NOMO-1 (cell line): ENCODE results near the gene TACC2.

Experiments used
- DNase-seq, 2 experiments: peaks; one replicate each; lab custom pipeline; 2025; ENCODE audit not compliant: unreplicated experiment in 2 of 2; lab: John Stamatoyannopoulos, UW

The TACC2 gene

DNA sequence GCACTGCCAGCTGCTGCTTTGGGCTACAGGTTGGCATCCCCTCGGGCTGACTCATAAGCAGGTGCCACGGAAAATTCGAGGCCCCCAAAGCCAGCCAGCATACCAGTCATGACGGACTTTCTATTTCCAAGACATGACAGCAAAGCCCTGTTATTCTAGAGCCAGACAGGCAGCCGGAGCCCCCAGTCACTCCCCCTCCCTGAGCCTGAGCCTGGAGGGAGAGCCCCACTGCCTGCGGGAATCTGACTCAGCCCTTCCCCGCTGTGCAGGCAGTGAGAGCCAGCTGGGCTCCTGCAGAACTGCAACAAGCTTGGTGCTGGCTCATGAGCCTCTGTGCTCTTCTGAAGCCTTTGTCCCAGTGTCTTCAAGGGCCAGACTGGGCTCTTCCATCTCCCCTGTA is 297.9 kb downstream of the TACC2 start:
- DNase-seq: no peak

GRCh38 chr10:122287570-122287969 is 298.6 kb downstream of the TACC2 start:
- no peak for DNase-seq

DNA sequence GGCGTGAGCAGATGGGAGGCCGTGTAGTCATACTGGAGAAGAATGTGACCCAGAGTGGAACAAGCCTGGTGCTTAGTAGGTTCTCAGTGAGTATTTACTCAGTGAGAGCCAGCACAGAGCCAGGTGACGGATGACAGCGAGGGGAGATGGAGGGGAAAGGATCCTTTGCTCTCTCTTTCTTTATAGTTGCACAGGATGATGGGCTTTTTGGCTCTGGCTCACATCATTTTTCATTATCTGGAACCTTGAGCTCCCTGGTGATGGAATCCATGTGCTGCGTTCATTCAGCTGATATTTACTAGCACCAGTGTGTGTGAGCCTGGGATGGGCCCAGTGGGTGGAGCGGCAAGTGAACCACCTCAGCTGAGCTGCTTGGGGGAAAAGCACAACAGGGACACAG is 299.3 kb downstream of the TACC2 start:
- DNase-seq: no peak

DNA sequence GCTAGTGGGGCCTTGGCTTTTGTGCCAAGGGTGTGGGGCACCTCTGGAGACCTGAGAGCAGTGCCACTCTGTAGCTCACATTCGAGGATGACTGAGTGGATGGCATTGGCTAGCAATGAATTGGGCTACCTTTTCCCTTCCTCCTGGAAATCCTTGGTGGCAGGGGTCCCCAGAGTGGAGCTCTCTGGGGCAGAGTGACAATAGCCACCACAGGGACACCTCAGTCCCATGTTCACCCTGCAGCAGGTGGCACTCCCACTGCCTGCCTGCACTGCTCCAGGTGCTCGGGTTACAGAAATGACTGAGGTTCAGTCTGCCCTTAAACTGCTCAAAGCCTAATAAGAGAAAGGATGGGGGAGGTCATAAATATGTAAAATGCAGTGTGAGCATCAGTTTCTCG is 300.0 kb downstream of the TACC2 start:
- no peak for DNase-seq

GRCh38 chr10:122290334-122290733 is 301.4 kb downstream of the TACC2 start:
- DNase-seq: no peak

- no peak for DNase-seq
These were observed 302.0 kb downstream of the TACC2 start for GRCh38 chr10:122290833-122291532.

DNA sequence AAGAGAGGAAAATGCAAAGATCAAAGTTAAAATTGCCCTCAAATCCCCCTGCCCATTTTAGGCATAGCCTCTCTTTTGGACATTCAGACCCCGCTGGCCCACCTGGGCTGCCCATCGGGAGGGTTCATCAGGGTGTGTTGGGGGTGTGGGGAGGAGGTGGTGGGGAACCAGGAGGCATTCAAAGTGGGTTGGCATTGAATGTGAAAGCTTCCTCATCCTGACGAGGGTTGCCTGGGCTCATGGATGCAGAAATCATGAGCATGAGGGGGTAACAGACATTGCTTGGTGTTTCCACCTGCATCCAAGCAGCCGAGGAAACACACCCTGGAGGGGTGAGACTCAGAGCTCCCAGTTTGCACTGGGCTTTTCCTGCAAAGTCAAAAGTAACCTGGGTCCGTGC is 302.8 kb downstream of the TACC2 start:
- DNase-seq: no peak

DNA sequence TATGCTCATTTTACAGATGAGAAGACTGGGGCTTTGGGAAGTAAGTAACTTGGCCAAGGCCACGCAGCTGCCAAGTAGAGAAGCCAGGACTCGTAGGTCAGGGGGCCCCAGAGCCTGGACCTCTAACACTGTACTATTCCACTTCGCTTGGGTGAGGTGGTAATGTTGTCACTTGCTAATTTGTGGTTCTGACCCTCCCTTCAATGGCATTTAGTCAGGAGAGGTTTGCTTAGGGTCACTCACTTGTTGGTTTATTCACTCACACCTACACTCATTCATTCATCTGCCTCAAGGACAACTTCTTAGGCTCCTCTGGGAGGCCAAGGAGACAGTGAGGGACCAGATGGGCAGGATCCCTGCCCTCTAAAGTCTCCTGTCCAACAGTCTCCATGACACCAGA is 303.4 kb downstream of the TACC2 start:
- no peak for DNase-seq

DNA sequence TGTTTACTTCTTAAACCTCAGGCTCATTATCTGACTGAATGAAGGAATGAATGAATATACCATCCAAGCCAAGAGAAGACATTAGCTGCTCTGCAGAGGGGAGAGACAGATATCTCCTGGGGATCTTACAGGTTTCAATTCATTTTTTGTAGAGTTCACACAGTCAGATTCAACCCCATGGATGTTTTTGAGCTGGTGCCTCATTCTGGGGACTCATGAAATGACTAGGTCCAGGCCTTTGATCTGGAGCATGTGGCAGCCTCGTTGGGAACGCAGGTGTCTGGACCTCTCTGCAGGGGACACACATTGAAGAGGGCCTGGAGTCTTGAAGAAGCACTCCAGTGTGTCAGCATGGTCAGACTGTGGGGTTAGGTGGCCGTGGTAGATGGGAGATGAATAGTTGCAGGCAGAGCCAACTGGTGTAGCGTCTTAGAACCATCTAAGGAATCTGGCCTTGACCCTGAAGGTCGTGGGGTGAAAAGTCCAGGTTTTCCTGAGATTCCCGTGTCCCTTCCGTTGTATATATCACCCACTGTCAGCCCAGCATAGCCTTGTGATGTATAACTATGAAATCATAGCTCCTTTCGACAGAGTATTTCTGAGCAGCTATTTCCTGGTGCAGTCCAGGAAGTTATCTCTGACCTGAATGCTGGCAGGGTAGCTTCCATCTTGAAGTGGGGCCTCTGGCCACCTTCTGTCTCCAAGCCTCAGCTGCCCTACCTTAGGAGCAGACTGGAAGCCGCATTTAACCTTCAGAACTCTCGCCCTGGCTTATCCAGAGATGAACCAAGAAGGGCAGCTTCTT is 304.4 kb downstream of the TACC2 start:
- DNase-seq: no peak

DNA sequence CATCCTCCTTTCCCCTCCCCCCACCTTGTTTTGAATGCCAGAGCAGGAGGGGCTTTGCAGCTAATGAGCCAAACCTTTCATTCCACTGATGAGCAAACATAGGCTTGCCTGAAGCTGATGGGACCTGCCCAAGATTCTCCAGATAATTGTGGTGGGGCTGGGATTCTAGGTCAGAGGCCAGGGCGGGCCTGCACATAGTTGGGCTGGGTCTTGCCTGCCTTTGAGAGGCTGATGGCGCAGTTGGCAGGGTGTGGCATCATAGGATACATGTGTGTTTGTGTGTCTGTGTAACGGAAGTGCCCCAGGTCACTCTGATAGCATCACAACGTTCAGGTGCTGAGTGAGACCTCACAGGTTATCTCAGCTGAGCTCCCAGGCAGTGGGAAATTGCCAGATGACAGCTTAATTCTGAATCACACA is 305.0 kb downstream of the TACC2 start:
- no peak for DNase-seq

DNA sequence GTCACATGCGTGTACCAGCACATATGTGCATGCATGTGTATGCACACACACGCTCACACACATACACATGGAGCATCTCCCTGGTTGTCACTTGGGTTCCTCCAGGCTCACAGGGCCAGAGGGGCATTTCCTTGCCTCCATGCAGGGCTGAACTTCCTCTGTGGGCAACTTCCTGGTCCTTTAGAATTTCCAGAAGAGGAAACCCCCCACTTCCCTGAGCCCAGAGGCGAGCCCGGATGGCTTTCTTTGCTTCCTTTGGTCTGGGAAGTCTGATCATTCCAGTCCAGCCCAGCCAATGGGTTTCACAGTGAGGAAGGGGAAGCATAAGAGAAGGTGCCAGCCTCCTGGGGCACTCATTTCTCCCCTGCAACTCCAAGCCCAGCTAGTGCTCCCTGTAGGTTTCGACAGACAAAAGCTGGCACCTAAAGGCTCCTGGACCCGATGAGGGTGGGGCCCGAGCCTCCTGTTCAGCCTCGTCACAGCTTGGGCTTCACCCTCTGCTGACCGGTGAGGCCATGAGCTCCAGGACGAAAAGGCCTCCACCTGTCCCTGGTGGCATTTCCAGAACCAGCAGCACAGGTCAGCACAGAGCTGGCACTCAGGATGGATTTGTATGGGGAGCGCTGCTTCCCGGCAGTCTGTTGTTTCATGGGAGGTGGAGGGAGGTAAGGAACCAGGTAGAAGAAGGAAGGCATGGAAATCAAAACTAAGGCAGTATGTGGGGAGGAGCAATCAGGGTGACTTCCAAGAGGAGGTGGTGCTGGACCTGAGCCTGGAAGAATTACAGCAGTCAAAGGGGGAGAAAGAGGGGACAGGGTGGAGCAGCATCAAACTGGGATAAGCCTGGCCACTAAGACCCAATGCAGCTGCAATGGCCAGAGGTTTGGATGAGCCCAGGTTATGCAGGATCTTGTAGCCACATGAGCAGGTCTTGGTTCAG is 305.8 kb downstream of the TACC2 start:
- DNase-seq: no peak

DNA sequence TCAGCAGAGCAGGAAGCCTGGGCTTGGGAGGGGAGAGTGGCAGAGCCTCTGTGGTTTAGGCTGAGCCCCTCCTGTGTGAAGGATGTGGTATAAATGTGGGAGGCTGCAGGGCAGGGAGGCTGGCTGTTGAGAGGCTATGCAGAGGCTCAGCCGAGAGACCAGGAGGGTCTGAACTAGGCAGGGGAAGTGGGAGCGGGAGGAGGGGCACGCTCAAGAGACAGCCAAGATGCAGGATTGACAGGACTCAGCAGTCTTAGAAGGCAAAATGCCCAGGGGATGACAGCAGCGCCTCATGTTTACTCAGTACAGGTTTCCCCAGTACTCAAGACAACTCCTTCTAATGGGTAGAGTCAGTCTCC is 306.5 kb downstream of the TACC2 start:
- DNase-seq: no peak

DNA sequence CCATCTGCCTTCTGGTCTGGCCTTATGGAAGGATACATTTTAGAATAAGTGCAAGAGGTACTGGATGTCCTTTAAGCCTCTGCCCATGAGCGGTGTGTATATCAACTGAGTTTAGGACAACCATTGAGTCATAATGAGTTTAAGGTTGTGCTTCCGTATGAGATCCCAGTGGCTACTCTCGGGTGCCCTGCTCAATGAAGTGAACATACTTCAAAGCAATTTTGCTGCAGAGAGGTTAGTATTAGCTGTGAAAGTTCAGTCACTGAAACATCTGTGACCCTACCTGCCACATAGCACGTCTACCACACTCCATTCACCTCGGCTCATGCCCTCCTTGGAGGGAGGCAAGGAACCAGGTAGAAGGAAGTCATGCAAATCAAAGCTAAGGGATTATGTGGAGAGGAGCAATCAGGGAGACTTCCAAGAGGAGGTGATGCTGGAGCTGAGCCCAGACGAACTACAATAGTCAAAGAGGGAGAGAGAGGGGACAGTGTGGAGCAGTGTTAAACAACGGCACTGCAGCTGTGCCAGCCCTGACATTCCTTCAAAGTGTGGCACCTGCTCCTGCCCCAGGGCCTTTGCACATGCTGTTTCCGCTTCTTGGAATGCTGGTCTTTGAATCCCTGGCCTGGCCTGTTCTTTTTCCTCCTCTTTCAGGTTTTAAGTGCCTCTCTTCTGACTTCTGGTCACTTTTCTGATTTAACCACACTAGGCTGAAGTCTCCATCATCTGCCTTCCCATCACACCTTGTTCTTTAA is 307.6 kb downstream of the TACC2 start:
- DNase-seq: no peak

DNA sequence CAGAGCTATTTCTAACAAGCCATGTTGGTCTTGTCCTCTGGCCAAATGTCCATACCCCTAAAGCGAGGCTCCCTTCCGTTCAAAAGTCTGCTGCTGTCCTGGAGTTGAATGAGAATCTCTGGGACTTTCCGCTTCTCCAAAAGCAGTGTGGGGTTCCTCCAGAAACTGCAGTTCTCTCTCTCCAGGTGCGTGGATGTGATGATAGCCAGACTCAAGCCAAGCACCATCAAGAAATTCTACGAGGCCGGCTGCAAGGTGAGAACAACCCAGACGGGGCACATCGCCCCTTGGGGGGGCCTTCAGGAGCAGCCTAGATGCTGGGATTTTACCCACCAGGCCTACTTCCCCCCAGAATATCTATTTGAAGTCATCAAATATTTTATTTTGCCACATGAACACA is 308.6 kb downstream of the TACC2 start:
- no peak for DNase-seq

DNA sequence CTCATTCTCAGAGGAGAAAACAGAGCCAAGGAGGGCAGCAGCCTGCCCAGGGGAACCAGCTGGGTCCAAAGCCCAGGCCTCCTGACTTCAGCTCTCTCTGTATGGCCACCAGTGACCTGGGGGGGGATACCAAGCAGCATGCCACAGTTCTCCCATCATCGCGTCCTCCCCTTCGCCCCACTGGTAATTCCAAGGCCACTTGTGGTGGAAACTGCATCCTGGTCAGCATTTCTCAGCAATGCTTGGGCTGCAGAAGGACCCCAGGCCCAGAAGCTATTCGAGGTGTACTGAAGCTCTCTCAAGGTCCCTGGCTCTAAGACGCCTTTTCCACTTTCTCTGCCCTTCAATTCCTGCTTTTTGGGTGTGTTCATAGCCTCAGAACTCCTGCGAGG is 309.2 kb downstream of the TACC2 start:
- DNase-seq: no peak

DNA sequence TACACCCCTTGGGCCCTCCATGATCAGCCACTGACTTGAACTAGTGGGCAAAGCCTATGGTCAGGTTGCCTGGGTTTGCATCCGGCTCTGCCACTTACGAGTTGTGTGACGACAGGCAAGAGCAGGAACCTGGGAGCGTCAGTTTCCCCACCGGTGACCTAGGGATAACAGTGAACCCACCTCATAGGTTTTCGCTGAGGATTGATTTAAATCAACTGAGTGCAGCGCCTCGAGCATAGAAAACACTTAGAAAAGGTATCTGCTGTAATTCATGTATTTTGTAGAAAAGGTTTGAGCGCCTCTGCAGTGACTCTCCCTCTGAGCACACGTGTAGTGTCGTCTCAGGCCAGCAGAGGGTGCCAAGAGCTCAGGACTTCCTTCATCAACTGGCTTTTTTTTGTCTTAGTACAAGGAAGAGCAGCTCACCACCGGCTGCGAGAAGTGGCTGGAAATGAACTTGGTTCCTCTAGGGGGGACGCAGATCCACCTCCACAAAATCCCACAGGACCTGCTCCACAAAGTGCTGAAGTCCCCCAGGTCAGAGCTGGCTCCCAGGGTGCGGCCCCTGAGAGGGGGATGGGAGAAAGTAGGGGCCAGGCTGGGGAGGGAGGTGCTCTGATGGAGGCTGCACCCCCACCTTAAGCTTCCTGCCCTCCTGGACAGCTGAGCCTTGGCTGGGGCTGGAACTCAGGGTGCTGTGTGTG is 309.8 kb downstream of the TACC2 start:
- peak; percentile 54 to 66 for DNase-seq

GRCh38 chr10:122299423-122300075 is 310.6 kb downstream of the TACC2 start:
- DNase-seq: no peak

DNA sequence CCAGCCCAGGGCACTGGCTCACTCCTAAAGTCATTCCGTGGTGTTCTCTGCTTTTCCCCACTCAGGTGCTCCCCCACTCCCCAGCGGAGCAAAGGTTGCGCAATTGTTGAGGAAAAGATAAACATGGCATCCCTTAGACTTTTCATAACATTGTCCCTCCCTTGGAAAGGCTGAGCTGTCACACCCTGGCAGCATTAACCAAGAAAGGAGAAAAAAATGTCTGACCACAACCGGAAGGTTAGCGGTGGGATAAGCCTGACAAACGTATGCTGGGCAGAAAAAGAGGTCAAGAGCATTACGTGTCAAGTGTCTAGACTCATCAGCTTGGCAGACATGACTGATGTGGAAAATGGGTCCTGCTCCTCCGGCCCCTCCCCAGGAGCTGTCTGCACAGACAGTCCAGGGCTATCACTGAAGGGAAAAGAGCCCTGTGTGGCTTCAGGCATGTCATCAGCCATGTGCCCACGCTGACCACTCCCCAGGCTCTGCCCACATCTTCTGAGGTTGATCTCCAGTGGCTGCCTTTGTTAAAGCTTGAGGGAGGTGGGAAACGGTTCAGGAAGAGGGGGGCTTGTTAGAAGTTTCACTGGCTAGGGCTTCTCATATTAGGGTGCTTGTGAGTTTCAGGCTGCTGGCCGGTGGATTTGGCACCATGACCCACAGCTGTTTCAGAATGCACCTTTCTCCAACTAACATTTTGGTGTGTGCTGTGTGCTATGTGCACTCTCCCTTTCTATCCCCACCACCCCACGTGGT is 312.3 kb downstream of the TACC2 start:
- no peak for DNase-seq

- no peak for DNase-seq
These were observed 312.8 kb downstream of the TACC2 start for GRCh38 chr10:122301811-122302115.
